CD4-positive, alpha-beta T cell treated with Interleukin-10 for 1 hour (primary cell): ENCODE measurements around the gene SLX9.
"Not testable (repeated sequence)": the region's sequence is repeated elsewhere in the genome, so short reads cannot be mapped to it uniquely, and the experiment has no call there.

Experiments
- DNase-seq: peaks from one replicate; pipeline ENCODE4 v3.0.0-alpha.2; 2020

The SLX9 gene

DNA sequence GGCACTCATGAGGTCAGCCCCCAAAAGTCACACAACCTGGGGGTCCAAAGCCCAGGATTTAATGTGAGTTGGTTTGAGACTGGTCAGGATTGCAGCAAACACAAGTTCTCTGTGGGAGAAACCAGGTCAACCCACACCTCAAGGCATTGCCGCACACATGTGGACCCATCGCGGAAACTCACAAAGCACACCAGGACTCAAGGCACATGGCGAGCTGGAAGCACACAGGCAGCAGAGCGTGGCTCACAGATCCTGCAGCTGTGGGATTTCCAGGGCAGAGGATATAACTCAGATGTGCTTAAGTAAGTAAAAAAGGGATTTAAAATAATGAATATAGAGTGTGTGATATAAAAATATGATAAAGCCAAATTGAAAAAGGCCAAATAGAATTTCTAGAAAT lies 82.9 kb downstream of the SLX9 start:
- no peak for DNase-seq

- DNase-seq: not testable (repeated sequence)
These were observed 84.7 kb downstream of the SLX9 start for GRCh38 chr21:45024516-45024915.

GRCh38 chr21:45026066-45026745 lies 86.4 kb downstream of the SLX9 start:
- no peak for DNase-seq
